LNCaP clone FGC (cell line): Measurements from ENCODE around the gene FBN3.

Experiments used
- DNase-seq: peaks from one replicate; pipeline ENCODE4 v3.0.0-alpha.2; 2011; ENCODE audit warnings: low read depth
- H3K4me3 ChIP-seq: 2 replicates; pipeline ENCODE4 v1.5.1; 2011; ENCODE audit warnings: mild to moderate bottlenecking, low read depth, low read length, control low read depth
- TF ChIP-seq, protein P1 (sequence below): IDR thresholded peaks from 2 replicates; pipeline ENCODE4 v1.5.1; 2012; ENCODE audit warnings: mild to moderate bottlenecking; ENCODE audit not compliant: control insufficient read depth, insufficient read depth; ENCODE audit errors: extremely low read depth

The FBN3 gene

DNA sequence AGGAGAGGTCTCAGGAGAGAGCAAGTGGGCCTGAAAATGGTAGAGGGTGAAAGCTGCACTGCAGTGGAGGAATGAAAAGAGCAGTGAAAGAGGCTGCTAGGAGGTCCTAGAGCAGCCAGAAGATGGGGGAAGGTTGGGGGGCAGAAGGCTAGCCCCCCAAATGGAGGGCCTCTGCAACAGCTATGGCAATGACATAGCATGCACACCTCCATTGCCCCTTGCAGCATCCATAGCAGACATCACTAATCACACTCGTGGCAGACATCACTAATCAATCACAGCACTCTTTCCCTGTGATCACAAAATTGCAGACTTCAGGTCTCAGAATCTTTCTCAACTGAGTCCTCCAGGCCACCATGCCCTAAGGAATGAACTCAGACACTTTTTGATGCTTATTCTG, 74.9 kb downstream of the FBN3 start:
- DNase-seq = no peak
- H3K4me3 ChIP-seq = no peak overlapping the region
- TF ChIP-seq, protein P1, sequence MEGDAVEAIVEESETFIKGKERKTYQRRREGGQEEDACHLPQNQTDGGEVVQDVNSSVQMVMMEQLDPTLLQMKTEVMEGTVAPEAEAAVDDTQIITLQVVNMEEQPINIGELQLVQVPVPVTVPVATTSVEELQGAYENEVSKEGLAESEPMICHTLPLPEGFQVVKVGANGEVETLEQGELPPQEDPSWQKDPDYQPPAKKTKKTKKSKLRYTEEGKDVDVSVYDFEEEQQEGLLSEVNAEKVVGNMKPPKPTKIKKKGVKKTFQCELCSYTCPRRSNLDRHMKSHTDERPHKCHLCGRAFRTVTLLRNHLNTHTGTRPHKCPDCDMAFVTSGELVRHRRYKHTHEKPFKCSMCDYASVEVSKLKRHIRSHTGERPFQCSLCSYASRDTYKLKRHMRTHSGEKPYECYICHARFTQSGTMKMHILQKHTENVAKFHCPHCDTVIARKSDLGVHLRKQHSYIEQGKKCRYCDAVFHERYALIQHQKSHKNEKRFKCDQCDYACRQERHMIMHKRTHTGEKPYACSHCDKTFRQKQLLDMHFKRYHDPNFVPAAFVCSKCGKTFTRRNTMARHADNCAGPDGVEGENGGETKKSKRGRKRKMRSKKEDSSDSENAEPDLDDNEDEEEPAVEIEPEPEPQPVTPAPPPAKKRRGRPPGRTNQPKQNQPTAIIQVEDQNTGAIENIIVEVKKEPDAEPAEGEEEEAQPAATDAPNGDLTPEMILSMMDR = no peak

DNA sequence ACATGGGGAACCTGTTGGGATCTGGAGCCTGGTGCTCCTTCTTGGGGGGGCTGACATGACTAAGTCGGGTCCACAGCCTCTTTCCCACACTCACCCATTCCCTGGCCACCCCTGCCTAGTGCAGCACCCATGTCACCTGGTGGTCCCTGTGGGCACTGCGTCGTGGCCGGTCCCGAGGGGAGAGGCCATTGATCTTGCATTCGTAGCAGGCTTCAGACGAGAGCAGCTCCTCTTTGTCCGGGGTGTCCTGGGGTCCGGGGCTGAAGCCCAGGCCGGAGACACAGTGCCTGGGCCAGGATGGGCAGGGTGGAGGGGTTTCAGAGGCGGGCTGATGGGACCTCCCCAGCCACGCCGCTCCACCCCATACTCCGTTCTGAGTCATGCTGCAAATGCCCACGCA, 77.5 kb downstream of the FBN3 start:
- TF ChIP-seq, protein P1 = no peak
- no peak overlapping the region for H3K4me3 ChIP-seq
- DNase-seq = no peak

DNA sequence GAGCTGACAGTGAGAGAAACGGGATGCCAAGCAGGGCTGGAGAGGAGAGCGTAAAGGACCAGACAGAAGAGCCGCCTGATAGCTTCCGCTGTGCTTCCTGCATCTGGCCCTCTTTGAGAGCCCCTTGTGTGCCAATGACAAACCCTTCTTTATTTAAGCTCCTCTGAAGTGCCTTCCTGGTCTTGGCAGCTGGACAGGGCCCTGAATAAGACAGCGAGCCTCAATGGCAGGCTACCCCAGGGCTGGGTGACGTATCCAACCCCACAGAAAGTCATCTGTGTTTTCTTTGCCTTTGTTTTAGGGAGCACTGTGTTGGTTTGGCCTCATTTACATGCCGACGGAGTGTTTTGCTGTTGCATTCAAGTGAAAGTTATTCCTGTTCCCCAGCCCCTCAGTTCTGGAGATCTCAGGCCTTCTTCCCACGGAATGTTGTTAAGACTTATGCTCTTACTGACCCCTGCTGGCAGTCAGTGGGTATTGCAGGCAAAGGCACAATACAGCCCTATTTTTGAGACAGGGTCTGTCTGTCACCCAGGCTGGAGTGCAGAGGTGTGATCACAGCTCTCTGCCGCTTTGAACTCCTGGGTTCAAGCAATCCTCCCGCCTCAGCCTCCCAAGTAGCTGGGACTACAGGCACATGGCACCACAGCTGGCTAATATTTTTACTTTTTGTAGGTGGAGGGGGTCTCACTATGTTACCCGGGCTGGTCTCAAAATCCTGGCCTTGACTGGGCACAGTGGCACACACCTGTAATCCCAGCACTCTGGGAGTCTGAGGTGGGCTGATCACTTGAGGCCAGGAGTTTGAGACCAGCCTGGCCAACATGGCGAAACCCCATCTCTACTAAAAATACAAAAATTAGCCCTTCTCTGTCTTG, 80.1 kb downstream of the FBN3 start:
- DNase-seq = no peak
- H3K4me3 ChIP-seq = no peak overlapping the region
- TF ChIP-seq, protein P1 = peak; percentile 55

DNA sequence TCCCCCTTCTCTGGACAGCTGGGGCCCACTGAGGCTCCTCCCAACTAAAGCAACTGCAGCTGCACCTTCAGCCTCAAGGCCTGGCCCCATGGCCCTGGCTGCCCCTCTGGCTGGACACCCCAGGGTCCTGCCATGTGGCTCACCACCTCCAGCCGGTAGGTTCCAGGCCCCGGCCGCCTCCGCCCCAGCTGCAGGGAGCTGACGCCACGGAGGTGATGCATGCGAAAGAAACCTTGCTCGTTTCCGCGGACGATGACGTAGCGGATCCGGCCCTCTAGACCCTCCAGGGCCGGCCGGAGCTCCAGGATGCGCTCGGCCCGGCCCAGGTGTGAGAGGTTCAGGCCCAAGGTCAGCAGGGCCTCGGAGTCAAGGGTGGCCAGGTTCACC, 83.5 kb downstream of the FBN3 start:
- TF ChIP-seq, protein P1 = no peak
- DNase-seq = no peak
- H3K4me3 ChIP-seq = no peak overlapping the region

DNA sequence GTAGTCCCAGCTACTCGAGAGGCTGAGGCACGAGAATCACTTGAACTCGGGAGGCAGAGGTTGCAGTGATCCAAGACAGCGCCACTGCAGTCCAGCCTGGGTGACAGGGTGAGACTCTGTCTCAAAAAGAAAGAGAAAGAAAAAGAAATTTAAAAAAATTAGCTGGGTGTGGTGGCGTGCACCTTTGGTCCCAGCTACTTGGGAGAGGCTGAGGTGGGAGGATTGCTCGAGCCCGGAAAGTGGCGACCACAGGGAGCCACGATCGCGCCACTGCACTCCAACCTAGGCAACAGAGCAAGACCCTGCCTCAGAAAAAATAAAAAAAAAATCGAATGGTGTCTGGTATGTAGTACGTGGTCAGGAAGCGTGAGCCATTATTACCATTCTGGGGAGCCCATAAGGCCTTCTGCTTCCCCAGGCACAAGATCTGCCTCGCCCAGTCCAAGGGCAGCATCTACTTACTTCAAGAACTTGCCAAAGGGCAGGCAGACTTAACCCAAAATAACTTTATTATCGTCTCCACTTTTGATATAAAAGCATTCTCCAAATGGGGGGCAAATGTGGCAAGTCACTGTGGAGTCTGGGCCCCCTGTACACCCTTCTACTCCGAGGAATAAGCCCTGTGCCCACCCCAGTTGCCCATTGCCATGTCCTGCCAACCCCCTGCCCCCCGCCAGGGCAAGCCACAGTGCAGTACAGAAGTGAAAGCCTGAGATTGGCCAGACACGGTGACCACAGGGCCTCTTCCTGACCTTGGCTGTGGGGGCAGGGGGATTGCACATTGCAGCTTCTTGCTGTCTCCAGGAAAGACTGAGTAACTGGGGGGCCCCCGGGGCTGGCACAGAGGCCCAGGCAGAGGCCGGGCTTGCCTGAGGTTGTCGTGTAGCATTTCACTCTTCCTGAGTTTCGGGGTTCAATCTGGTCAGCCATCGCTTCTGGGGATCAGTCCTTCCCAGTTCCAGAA, 84.2 kb downstream of the FBN3 start:
- no peak overlapping the region for H3K4me3 ChIP-seq
- no peak for DNase-seq
- TF ChIP-seq, protein P1 = no peak

DNA sequence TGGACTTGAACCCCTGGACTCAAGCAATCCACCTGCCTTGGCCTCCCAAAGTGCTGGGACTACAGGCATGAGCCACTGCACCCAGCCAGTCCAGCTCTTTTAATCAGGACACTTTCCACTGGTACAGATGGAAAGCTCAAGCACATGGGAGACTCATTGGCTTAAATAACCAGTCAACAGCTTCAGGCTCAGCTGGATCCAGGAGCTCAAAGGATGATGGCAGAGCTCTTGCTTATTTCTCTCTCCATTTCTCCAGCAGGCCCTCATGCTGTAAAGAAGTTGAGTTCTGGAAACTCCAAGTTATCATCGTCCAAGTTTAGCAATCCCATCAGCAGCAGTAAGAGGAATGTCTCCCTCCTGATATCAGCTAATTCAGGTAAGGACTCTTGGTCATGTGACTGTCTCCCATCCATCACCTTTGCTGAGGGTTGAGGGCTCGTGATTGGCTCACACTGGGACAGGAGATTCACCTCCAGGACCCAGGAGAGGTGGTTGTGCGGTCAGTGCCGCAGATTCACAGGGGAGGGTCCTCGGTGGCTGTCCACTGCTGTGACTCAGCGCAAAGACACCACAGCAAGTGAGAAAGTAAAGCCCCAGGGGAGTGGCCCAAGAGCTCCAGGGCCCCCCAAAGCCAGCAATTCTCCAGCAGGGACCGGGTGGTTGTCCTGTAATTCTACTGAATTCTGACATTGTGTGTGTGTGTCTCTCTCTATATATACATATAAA, 91.7 kb downstream of the FBN3 start:
- H3K4me3 ChIP-seq = no peak overlapping the region
- DNase-seq = no peak
- TF ChIP-seq, protein P1 = no peak
